A673 (cell line): Measurements from ENCODE around the gene MAGI3. TPM values are rescaled to one million over a fixed set of nuclear protein-coding genes. Genes with fewer than 3 reads are reported as not detected.

ENCODE experiments used
- BruUV-seq: library from RNA; stranded (reverse); fragments of 400-500 nt; replicated peaks from 2 replicates; lab custom pipeline; 2021; lab: Mats Ljungman, UMichigan
- CTCF ChIA-PET: fragments of 300-600 bp; sonication (Branson Sonifier 250); formaldehyde crosslinking; loops from one replicate; lab custom pipeline; 2022; ENCODE audit warnings: antibody characterized with exemption; lab: Charles Lee
- POLR2A ChIA-PET: fragments of 300-600 bp; sonication (Branson Sonifier 250); formaldehyde crosslinking; loops from one replicate; lab custom pipeline; 2022; ENCODE audit warnings: antibody characterized with exemption; ENCODE audit not compliant: low non-redundant PET; lab: Charles Lee
- DNase-seq: peaks from one replicate; pipeline ENCODE4 v3.0.0-alpha.2; 2015; ENCODE audit warnings: low spot score
- H3K27ac ChIP-seq: fragments of 200-600 bp; sonication (generic); 2 replicates; pipeline ENCODE4 v1.5.1; 2016; ENCODE audit warnings: mixed run types, low read depth, mild to moderate bottlenecking, mixed read lengths, antibody characterized with exemption, low read length; ENCODE audit not compliant: poor library complexity, severe bottlenecking
- H3K27me3 ChIP-seq: fragments of 200-600 bp; sonication (generic); replicated peaks from 2 replicates; pipeline ENCODE4 v1.6.1; 2017; ENCODE audit warnings: mixed run types, low read depth, mild to moderate bottlenecking, mixed read lengths, antibody characterized with exemption, low read length; ENCODE audit not compliant: insufficient read depth, poor library complexity
- H3K36me3 ChIP-seq: fragments of 200-600 bp; sonication (generic); 2 replicates; pipeline ENCODE4 v1.6.1; 2016; ENCODE audit warnings: mixed run types, mild to moderate bottlenecking, mixed read lengths, antibody characterized with exemption, low read length; ENCODE audit not compliant: insufficient read depth, poor library complexity, severe bottlenecking
- H3K4me1 ChIP-seq: fragments of 200-600 bp; sonication (generic); 2 replicates; pipeline ENCODE4 v1.6.1; 2017; ENCODE audit warnings: mixed run types, mild to moderate bottlenecking, mixed read lengths, antibody characterized with exemption, low read length; ENCODE audit not compliant: insufficient read depth, poor library complexity, severe bottlenecking
- H3K4me3 ChIP-seq: fragments of 200-600 bp; sonication (generic); 2 replicates; pipeline ENCODE4 v1.5.1; 2016; ENCODE audit warnings: low read depth, mixed run types, mild to moderate bottlenecking, mixed read lengths, low read length; ENCODE audit not compliant: poor library complexity, severe bottlenecking
- H3K9me3 ChIP-seq: fragments of 200-600 bp; sonication (generic); 2 replicates; pipeline ENCODE4 v1.6.1; 2016; ENCODE audit warnings: mixed run types, low read depth, mild to moderate bottlenecking, mixed read lengths, antibody characterized with exemption, low read length; ENCODE audit not compliant: poor library complexity, severe bottlenecking
- EZH2 ChIP-seq: fragments of 200-600 bp; sonication (generic); IDR thresholded peaks from 2 replicates; pipeline ENCODE4 v1.6.1; 2017; ENCODE audit warnings: borderline replicate concordance, low read depth, mild to moderate bottlenecking, mixed read lengths, antibody characterized with exemption, low read length; ENCODE audit not compliant: poor library complexity, severe bottlenecking
- intact Hi-C: fragments of 100-400 bp; cut with micrococcal nuclease; formaldehyde crosslinking; loops from one replicate; pipeline ENCODE4 v1.10.0; 2022; ENCODE audit not compliant: unreplicated experiment
- total RNA-seq: library from RNA; stranded (reverse); gene quantifications from 2 replicates; pipeline ENCODE4 v1.2.3, GENCODE V29; 2021
- TF ChIP-seq, protein P1 (sequence below): fragments of 300-800, 200-600 bp; sonication (generic); conservative IDR thresholded peaks from 2 replicates; pipeline ENCODE4 v1.5.1; 2017; ENCODE audit warnings: low read depth, mild to moderate bottlenecking, antibody characterized with exemption, low read length, moderate library complexity, mixed read lengths

Gene MAGI3
- total RNA-seq, 1 experiment from 2014 or later: 5.1 TPM

- H3K9me3 ChIP-seq: no peaks in the 10 kb centered on the region
- DNase-seq: no peak
- no peaks in the 10 kb centered on the region for H3K27me3 ChIP-seq
- no peak overlapping the region for H3K4me3 ChIP-seq
- intact Hi-C loops: no loop called here
- no peaks in the 10 kb centered on the region for H3K36me3 ChIP-seq
- ChIA-PET POLR2A (no interaction called here), CTCF (no interaction called here)
- H3K27ac ChIP-seq: no peak overlapping the region
- BruUV-seq: no TSS peak
- TF ChIP-seq, protein P1, sequence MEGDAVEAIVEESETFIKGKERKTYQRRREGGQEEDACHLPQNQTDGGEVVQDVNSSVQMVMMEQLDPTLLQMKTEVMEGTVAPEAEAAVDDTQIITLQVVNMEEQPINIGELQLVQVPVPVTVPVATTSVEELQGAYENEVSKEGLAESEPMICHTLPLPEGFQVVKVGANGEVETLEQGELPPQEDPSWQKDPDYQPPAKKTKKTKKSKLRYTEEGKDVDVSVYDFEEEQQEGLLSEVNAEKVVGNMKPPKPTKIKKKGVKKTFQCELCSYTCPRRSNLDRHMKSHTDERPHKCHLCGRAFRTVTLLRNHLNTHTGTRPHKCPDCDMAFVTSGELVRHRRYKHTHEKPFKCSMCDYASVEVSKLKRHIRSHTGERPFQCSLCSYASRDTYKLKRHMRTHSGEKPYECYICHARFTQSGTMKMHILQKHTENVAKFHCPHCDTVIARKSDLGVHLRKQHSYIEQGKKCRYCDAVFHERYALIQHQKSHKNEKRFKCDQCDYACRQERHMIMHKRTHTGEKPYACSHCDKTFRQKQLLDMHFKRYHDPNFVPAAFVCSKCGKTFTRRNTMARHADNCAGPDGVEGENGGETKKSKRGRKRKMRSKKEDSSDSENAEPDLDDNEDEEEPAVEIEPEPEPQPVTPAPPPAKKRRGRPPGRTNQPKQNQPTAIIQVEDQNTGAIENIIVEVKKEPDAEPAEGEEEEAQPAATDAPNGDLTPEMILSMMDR: no peak
- TF ChIP-seq EZH2: no peak
- H3K4me1 ChIP-seq: peaks cover 4% of the 10 kb centered on the region
Measured at GRCh38 chr1:113684153-113684541, 293.8 kb downstream of the MAGI3 start.

GRCh38 chr1:113686891-113687618 lies 296.7 kb downstream of the MAGI3 start:
- Histone ChIP-seq H3K36me3 (peaks cover 5% of the 10 kb centered on the region), H3K27ac (no peak overlapping the region), H3K9me3 (no peaks in the 10 kb centered on the region), H3K4me3 (no peak overlapping the region), H3K4me1 (no peaks in the 10 kb centered on the region), H3K27me3 (no peaks in the 10 kb centered on the region)
- ChIA-PET POLR2A (no interaction called here), CTCF (no interaction called here)
- DNase-seq: no peak
- TF ChIP-seq, protein P1: no peak
- no peak for TF ChIP-seq EZH2
- intact Hi-C loops: no loop called here
- no TSS peak for BruUV-seq

GRCh38 chr1:113691184-113691583 lies 300.9 kb downstream of the MAGI3 start:
- no TSS peak for BruUV-seq
- no peak for DNase-seq
- peaks cover 17% of the 10 kb centered on the region for H3K9me3 ChIP-seq
- POLR2A ChIA-PET: no interaction called here
- H3K36me3 ChIP-seq: peaks cover 9% of the 10 kb centered on the region
- H3K27ac ChIP-seq: no peak overlapping the region
- CTCF ChIA-PET: no interaction called here
- TF ChIP-seq EZH2: no peak
- TF ChIP-seq, protein P1: no peak
- H3K27me3 ChIP-seq: no peaks in the 10 kb centered on the region
- intact Hi-C loops: no loop called here
- no peaks in the 10 kb centered on the region for H3K4me1 ChIP-seq
- no peak overlapping the region for H3K4me3 ChIP-seq
